Fibroblast of skin of scalp (primary cell): ENCODE data around the gene NUDT16L1. TPM values are rescaled to one million over a fixed set of nuclear protein-coding genes. Genes with fewer than 3 reads are reported as not detected.

Experiments
- DNase-seq: peaks from one replicate; pipeline ENCODE4 v3.0.0-alpha.2; 2013
- polyA plus RNA-seq, 2 experiments: library from polyadenylated mRNA; unstranded; fragments of 120-200 nt; gene quantifications; one replicate each; pipeline ENCODE4 v1.2.1, GENCODE V29; 2013; ENCODE audit not compliant: insufficient read length in 2 of 2

Gene NUDT16L1
- 17.6 TPM for polyA plus RNA-seq (2013, experiment 1 of 2; ENCODE audit: insufficient read length)
- 17.2 TPM for polyA plus RNA-seq (2013, experiment 2 of 2; ENCODE audit: insufficient read length)

GRCh38 chr16:4693296-4693955, at the start of gene NUDT16L1:
Gene NUDT16L1 (plus strand): TSS chr16:4693562. CDS start chr16:4693727, 165 bp downstream.
- peak; percentile 96 for DNase-seq

- no peak for DNase-seq
Observed at GRCh38 chr16:4646773-4647643, 46.4 kb upstream of the NUDT16L1 start.

- no peak for DNase-seq
Observed at GRCh38 chr16:4647644-4647980, 45.8 kb upstream of the NUDT16L1 start.

- DNase-seq, result no peak
Observed at GRCh38 chr16:4648917-4649316, 44.4 kb upstream of the NUDT16L1 start.

GRCh38 chr16:4649744-4650442, 43.5 kb upstream of the NUDT16L1 start:
- DNase-seq, result no peak

GRCh38 chr16:4650443-4651074, 42.8 kb upstream of the NUDT16L1 start:
- peak; percentile 66 for DNase-seq

GRCh38 chr16:4651827-4652226, 41.5 kb upstream of the NUDT16L1 start:
- DNase-seq, result no peak

- DNase-seq, result no peak
Observed at GRCh38 chr16:4652561-4652960, 40.8 kb upstream of the NUDT16L1 start.

GRCh38 chr16:4654011-4654963, 39.1 kb upstream of the NUDT16L1 start:
- no peak for DNase-seq

GRCh38 chr16:4654964-4655590, 38.3 kb upstream of the NUDT16L1 start:
- DNase-seq, result no peak

- no peak for DNase-seq
Observed at GRCh38 chr16:4655801-4656200, 37.6 kb upstream of the NUDT16L1 start.

GRCh38 chr16:4656221-4656620, 37.1 kb upstream of the NUDT16L1 start:
- no peak for DNase-seq

GRCh38 chr16:4656695-4657686, 36.4 kb upstream of the NUDT16L1 start:
- no peak for DNase-seq

- no peak for DNase-seq
Observed at GRCh38 chr16:4659363-4660353, 33.7 kb upstream of the NUDT16L1 start.

- DNase-seq, result peak; percentile 29
Observed at GRCh38 chr16:4660454-4661007, 32.8 kb upstream of the NUDT16L1 start.

- DNase-seq, result no peak
Observed at GRCh38 chr16:4661661-4662060, 31.7 kb upstream of the NUDT16L1 start.

GRCh38 chr16:4663465-4663776, 29.9 kb upstream of the NUDT16L1 start:
- no peak for DNase-seq

- DNase-seq, result peak; percentile 14
Observed at GRCh38 chr16:4663777-4664465, 29.4 kb upstream of the NUDT16L1 start.
